Activated CD4-positive, CD25-positive, alpha-beta regulatory T cell treated with anti-CD3 and anti-CD28 coated beads, Interleukin-2, amount 50 U/mL, for 16 hours (primary cell): ENCODE results near the gene GNG7.
"Not testable (repeated sequence)": the region's sequence is repeated elsewhere in the genome, so short reads cannot be mapped to it uniquely, and the experiment has no call there.

Experiments used
- DNase-seq: peaks from one replicate; pipeline ENCODE4 v3.0.0-alpha.2; 2020; ENCODE audit warnings: low read depth, low spot score

The GNG7 gene

GRCh38 chr19:2551172-2551863 lies 151.2 kb downstream of the GNG7 start:
- DNase-seq: no peak

GRCh38 chr19:2550431-2551171 lies 151.9 kb downstream of the GNG7 start:
- no peak for DNase-seq

GRCh38 chr19:2549701-2550191 lies 152.7 kb downstream of the GNG7 start:
- DNase-seq: no peak

GRCh38 chr19:2548966-2549365 lies 153.5 kb downstream of the GNG7 start:
- DNase-seq: no peak

GRCh38 chr19:2547721-2548120 lies 154.8 kb downstream of the GNG7 start:
- no peak for DNase-seq

GRCh38 chr19:2547033-2547680 lies 155.3 kb downstream of the GNG7 start:
- DNase-seq: no peak

- no peak for DNase-seq
Observed at GRCh38 chr19:2546128-2547032, 156.1 kb downstream of the GNG7 start.

- not testable (repeated sequence) for DNase-seq
Observed at GRCh38 chr19:2545416-2546127, 156.9 kb downstream of the GNG7 start.

- DNase-seq: no peak
Observed at GRCh38 chr19:2544576-2545415, 157.7 kb downstream of the GNG7 start.

- peak; percentile 22 for DNase-seq
Observed at GRCh38 chr19:2543463-2544442, 158.7 kb downstream of the GNG7 start.

- not testable (repeated sequence) for DNase-seq
Observed at GRCh38 chr19:2543072-2543462, 159.4 kb downstream of the GNG7 start.

- DNase-seq: no peak
Observed at GRCh38 chr19:2542341-2543069, 160.0 kb downstream of the GNG7 start.

GRCh38 chr19:2540646-2541454 lies 161.6 kb downstream of the GNG7 start:
- DNase-seq: no peak

GRCh38 chr19:2540251-2540645 lies 162.2 kb downstream of the GNG7 start:
- no peak for DNase-seq

- no peak for DNase-seq
Observed at GRCh38 chr19:2538096-2538757, 164.3 kb downstream of the GNG7 start.

GRCh38 chr19:2537584-2537983 lies 164.9 kb downstream of the GNG7 start:
- DNase-seq: not testable (repeated sequence)

GRCh38 chr19:2536461-2536860 lies 166.0 kb downstream of the GNG7 start:
- DNase-seq: no peak
